ENCODE data around the gene RGL3.

DNA sequence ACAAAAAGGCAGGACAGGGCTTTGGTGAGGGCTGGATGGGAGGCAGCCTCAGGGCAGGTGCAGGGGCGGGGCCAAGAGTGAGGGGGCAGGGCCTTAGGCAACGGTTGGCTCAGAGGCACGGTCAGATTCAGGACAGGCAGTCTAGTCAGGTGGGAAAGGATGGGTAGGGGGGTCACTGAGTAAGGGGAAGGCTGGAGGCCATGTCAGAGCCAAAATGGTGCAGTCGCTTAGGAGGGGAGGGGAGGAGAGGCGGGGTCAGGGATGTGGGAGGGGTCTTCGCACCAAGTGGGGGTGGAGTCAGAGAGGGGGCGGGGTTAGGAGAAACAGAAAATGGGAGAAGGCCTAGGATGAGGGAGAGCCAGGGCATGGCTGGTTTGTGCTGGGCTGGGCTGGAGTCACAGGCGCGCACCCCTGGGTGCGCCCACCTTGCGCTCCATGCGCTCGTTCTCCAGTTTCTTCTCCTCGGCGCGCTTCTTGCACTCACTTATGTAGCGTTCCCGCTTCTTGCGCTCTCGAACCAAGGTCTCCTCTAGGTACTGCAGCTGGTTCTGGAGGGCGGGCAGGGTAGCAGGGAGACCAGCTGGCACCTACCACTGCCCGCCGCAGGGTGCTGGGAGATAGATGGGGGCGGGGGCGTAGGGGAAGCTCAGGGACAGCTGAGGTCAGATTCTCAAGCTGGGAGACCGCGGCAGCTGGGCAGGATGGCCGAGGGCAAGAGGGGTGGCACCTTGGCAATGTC is 6.8 kb upstream of the RGL3 start:
- TF ChIP-seq, protein P1, sequence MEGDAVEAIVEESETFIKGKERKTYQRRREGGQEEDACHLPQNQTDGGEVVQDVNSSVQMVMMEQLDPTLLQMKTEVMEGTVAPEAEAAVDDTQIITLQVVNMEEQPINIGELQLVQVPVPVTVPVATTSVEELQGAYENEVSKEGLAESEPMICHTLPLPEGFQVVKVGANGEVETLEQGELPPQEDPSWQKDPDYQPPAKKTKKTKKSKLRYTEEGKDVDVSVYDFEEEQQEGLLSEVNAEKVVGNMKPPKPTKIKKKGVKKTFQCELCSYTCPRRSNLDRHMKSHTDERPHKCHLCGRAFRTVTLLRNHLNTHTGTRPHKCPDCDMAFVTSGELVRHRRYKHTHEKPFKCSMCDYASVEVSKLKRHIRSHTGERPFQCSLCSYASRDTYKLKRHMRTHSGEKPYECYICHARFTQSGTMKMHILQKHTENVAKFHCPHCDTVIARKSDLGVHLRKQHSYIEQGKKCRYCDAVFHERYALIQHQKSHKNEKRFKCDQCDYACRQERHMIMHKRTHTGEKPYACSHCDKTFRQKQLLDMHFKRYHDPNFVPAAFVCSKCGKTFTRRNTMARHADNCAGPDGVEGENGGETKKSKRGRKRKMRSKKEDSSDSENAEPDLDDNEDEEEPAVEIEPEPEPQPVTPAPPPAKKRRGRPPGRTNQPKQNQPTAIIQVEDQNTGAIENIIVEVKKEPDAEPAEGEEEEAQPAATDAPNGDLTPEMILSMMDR (IDR thresholded peaks at IDR 0.05), result no peak
- no peak for TF ChIP-seq POLR2A (IDR thresholded peaks at IDR 0.05)

Data from right lobe of liver (tissue), 4 donors.